PC-3 (cell line): Measurements from ENCODE around the gene YBX2. TPM values are rescaled to one million over a fixed set of nuclear protein-coding genes. Genes with fewer than 3 reads are reported as not detected.

Source experiments
- ATAC-seq: fragments of 200-7000 bp; cut with Tn5 transposase; 2 replicates; pipeline ENCODE4 v1.9.1; 2020; ENCODE audit warnings: mild to moderate bottlenecking, moderate library complexity
- BruUV-seq: library from RNA; stranded (reverse); fragments of 400-500 nt; replicated peaks from 2 replicates; lab custom pipeline; 2021; lab: Mats Ljungman, UMichigan
- CTCF ChIA-PET: fragments of 300-600 bp; sonication (Branson Sonifier 250); formaldehyde crosslinking; loops from one replicate; lab custom pipeline; 2022; ENCODE audit warnings: antibody characterized with exemption; lab: Charles Lee
- POLR2A ChIA-PET: fragments of 300-600 bp; sonication (Branson Sonifier 250); formaldehyde crosslinking; loops from one replicate; lab custom pipeline; 2022; ENCODE audit warnings: antibody characterized with exemption; ENCODE audit not compliant: unreplicated experiment; lab: Charles Lee
- DNase-seq: peaks from one replicate; pipeline ENCODE4 v3.0.0-alpha.2; 2015
- H2AFZ ChIP-seq: fragments of 300-600 bp; sonication (generic); 2 replicates; pipeline ENCODE4 v1.6.0; 2016; ENCODE audit warnings: antibody characterized with exemption, low read length
- H3F3A ChIP-seq: fragments of 300-600 bp; sonication (generic); one replicate; pipeline ENCODE4 v1.6.0; 2017; ENCODE audit warnings: antibody characterized with exemption, low read length, control low read depth, mild to moderate bottlenecking; ENCODE audit not compliant: unreplicated experiment
- H3K27ac ChIP-seq: fragments of 300-600 bp; sonication (generic); 2 replicates; pipeline ENCODE4 v1.5.1; 2016; ENCODE audit warnings: mild to moderate bottlenecking, low read length
- H3K27me3 ChIP-seq: fragments of 300-600 bp; sonication (generic); 2 replicates; pipeline ENCODE4 v1.6.1; 2016; ENCODE audit warnings: low read length, mixed read lengths
- H3K36me3 ChIP-seq: fragments of 300-600 bp; sonication (generic); 2 replicates; pipeline ENCODE4 v1.6.1; 2016; ENCODE audit warnings: low read depth, mixed run types, low read length, mixed read lengths
- H3K4me1 ChIP-seq: fragments of 300-600 bp; sonication (generic); 2 replicates; pipeline ENCODE4 v1.5.1; 2016; ENCODE audit warnings: low read length; ENCODE audit not compliant: insufficient read depth
- H3K4me2 ChIP-seq: fragments of 300-600 bp; sonication (generic); 2 replicates; pipeline ENCODE4 v1.6.0; 2016; ENCODE audit warnings: low read length
- H3K4me3 ChIP-seq: fragments of 300-600 bp; sonication (generic); 2 replicates; pipeline ENCODE4 v1.5.1; 2016; ENCODE audit warnings: mild to moderate bottlenecking, low read length, mixed read lengths
- H3K79me2 ChIP-seq: fragments of 300-600 bp; sonication (generic); 2 replicates; pipeline ENCODE4 v1.6.1; 2017; ENCODE audit warnings: low read length, mixed read lengths
- H3K9ac ChIP-seq: fragments of 300-600 bp; sonication (generic); 2 replicates; pipeline ENCODE4 v1.6.0; 2016; ENCODE audit warnings: mild to moderate bottlenecking, low read length
- H3K9me2 ChIP-seq: fragments of 300-600 bp; sonication (generic); replicated peaks from 2 replicates; pipeline ENCODE4 v1.6.1; 2016; ENCODE audit warnings: mixed run types, low read length, mixed read lengths
- H3K9me3 ChIP-seq: fragments of 300-600 bp; sonication (generic); 2 replicates; pipeline ENCODE4 v1.6.1; 2016; ENCODE audit warnings: low read length, mixed read lengths
- H4K20me1 ChIP-seq: fragments of 300-600 bp; sonication (generic); 2 replicates; pipeline ENCODE4 v1.6.1; 2016; ENCODE audit warnings: low read length, mixed read lengths
- EZH2 ChIP-seq: fragments of 300-600 bp; sonication (generic); IDR thresholded peaks from one replicate; pipeline ENCODE4 v1.6.1; 2017; ENCODE audit warnings: antibody characterized with exemption, mild to moderate bottlenecking, low read length; ENCODE audit not compliant: unreplicated experiment
- EZH2phosphoT487 ChIP-seq: fragments of 300-600 bp; sonication (generic); IDR thresholded peaks from 2 replicates; pipeline ENCODE4 v1.6.1; 2018; ENCODE audit warnings: mild to moderate bottlenecking, antibody characterized with exemption, low read length, borderline replicate concordance
- intact Hi-C: fragments of 100-400 bp; cut with micrococcal nuclease; formaldehyde crosslinking; loops from 2 replicates; pipeline ENCODE4 v1.9.0; 2023
- total RNA-seq: library from RNA; depleted of rRNA; stranded (reverse); fragments of >200 nt; gene quantifications from 2 replicates; pipeline ENCODE4 v1.2.3, GENCODE V29; 2014
- TF ChIP-seq, protein P1 (sequence below): fragments of 300-600 bp; sonication (generic); conservative IDR thresholded peaks from 2 replicates; pipeline ENCODE4 v1.5.1; 2017; ENCODE audit warnings: antibody characterized with exemption, low read depth, mild to moderate bottlenecking, low read length

The YBX2 gene
- total RNA-seq, 1 experiment from 2014 or later = 1.1 TPM

DNA sequence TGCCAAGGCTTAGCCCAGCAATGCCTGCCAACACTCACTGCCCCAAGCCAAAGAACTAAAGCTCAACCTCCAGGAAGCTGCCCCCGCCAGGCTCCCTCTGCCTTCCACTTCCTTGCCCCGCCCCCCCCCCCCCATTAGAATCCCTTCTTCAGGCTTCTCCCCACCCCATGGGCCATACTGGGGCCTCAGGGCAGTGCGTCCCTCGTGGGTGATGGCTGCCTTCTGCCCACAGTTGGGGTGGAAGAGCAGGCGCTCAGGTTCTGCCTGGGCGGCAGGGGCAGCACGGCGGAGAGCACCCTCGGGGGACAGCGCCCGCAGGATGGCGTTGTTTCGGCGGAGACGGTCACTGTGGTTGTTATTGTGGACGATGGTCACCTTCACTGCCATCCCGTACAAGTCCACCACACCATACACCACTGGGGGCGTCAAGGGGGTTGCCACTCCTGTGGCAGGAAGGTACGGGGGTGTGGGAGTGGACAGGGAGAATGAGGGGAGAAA is 30.6 kb upstream of the YBX2 start:
- no peaks in the 10 kb centered on the region for H4K20me1 ChIP-seq
- H3K36me3 ChIP-seq = peaks cover 11% of the 10 kb centered on the region; the same call in 1 of the 2 replicates
- H2AFZ ChIP-seq = no peak overlapping the region
- no peak overlapping the region for H3K4me3 ChIP-seq
- H3K27ac ChIP-seq = no peak overlapping the region
- H3K9me3 ChIP-seq = no peaks in the 10 kb centered on the region
- no peaks in the 10 kb centered on the region for H3K9me2 ChIP-seq
- no peak for TF ChIP-seq EZH2
- TF ChIP-seq EZH2phosphoT487 = no peak
- TF ChIP-seq, protein P1, sequence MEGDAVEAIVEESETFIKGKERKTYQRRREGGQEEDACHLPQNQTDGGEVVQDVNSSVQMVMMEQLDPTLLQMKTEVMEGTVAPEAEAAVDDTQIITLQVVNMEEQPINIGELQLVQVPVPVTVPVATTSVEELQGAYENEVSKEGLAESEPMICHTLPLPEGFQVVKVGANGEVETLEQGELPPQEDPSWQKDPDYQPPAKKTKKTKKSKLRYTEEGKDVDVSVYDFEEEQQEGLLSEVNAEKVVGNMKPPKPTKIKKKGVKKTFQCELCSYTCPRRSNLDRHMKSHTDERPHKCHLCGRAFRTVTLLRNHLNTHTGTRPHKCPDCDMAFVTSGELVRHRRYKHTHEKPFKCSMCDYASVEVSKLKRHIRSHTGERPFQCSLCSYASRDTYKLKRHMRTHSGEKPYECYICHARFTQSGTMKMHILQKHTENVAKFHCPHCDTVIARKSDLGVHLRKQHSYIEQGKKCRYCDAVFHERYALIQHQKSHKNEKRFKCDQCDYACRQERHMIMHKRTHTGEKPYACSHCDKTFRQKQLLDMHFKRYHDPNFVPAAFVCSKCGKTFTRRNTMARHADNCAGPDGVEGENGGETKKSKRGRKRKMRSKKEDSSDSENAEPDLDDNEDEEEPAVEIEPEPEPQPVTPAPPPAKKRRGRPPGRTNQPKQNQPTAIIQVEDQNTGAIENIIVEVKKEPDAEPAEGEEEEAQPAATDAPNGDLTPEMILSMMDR = no peak
- ChIA-PET CTCF (no interaction called here), POLR2A (no interaction called here)
- peaks cover 16% of the 10 kb centered on the region for H3K79me2 ChIP-seq
- no TSS peak for BruUV-seq
- H3K4me2 ChIP-seq = no peak overlapping the region
- H3K27me3 ChIP-seq = no peaks in the 10 kb centered on the region
- ATAC-seq (no peak), DNase-seq (no peak)
- intact Hi-C loops = no loop called here
- 0 out of 2 replicates have a peak, but pooled peaks cover 6% of the 10 kb centered on the region for H3K4me1 ChIP-seq
- no peaks in the 10 kb centered on the region for H3F3A ChIP-seq
- no peak overlapping the region for H3K9ac ChIP-seq

DNA sequence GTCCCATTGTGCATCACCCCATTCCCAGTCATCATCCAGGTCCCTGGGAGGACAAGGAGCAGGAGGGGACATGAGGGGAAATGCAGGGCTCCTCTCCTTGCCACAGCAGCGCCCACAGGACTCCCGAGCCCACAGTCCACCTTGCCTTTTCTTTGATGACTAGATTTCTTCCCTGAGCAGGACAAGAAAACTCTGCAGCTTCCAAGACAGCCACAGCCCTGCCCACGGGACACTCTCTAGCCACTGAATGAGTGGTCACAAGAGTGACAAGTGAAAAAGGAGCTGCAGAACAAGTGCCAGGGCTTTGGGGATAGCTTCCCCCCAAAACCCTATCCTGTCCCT is 30.0 kb upstream of the YBX2 start:
- BruUV-seq = no TSS peak
- intact Hi-C loops = no loop called here
- no peak overlapping the region for H3K27ac ChIP-seq

More for the DNA sequence above, 30.0 kb upstream of the YBX2 start:
- Histone ChIP-seq H3K9ac (no peak overlapping the region), H3F3A (no peaks in the 10 kb centered on the region), H3K36me3 (peaks cover 11% of the 10 kb centered on the region; the same call in 1 of the 2 replicates), H3K9me2 (no peaks in the 10 kb centered on the region), H3K79me2 (peaks cover 16% of the 10 kb centered on the region), H2AFZ (no peak overlapping the region), H3K27me3 (no peaks in the 10 kb centered on the region), H4K20me1 (no peaks in the 10 kb centered on the region), H3K4me1 (0 out of 2 replicates have a peak, but pooled peaks cover 6% of the 10 kb centered on the region), H3K4me2 (no peak overlapping the region), H3K9me3 (no peaks in the 10 kb centered on the region), H3K4me3 (no peak overlapping the region)
- CTCF ChIA-PET = no interaction called here
- DNase-seq (no peak), ATAC-seq (no peak)
- no peak for TF ChIP-seq EZH2
- TF ChIP-seq, protein P1 = no peak
- no peak for TF ChIP-seq EZH2phosphoT487
- POLR2A ChIA-PET = no interaction called here
